Common myeloid progenitor, CD34-positive (primary cell): ENCODE measurements around the gene SMCO4.

Source experiments
- CTCF ChIA-PET: fragments of 350-600 bp; sonication (Branson Sonifier 250); formaldehyde crosslinking; loops from one replicate; lab custom pipeline; 2021; ENCODE audit warnings: antibody characterized with exemption; lab: Charles Lee
- POLR2A ChIA-PET: fragments of 350-600 bp; sonication (Branson Sonifier 250); formaldehyde crosslinking; loops from one replicate; lab custom pipeline; 2021; ENCODE audit warnings: antibody characterized with exemption; lab: Charles Lee
- DNase-seq, 3 donors: peaks; one replicate each; pipeline versions ENCODE4 v3.0.0 to v3.0.0-alpha.2; 2013
- H3K27ac ChIP-seq, 2 experiments: 1 replicate in 1 of 2; 2 replicates in 1 of 2; pipeline ENCODE4 v1.7.0; 2013; ENCODE audit warnings: inconsistent platforms in 2 of 2, low read length in 2 of 2, mild to moderate bottlenecking in 2 of 2, low read depth in 1 of 2, moderate library complexity in 1 of 2; ENCODE audit not compliant: severe bottlenecking in 2 of 2, insufficient read depth in 1 of 2, poor library complexity in 1 of 2
- H3K27me3 ChIP-seq, 5 experiments: replicated peaks in 2 of 5; 1 replicate in 3 of 5; 2 replicates in 2 of 5; pipeline versions ENCODE4 v1.6.1 to v1.7.0; 2013; ENCODE audit warnings: low read length in 4 of 5, mild to moderate bottlenecking in 2 of 5, moderate library complexity in 2 of 5, inconsistent platforms in 1 of 5; ENCODE audit not compliant: insufficient read depth in 5 of 5, control insufficient read depth in 4 of 5
- H3K36me3 ChIP-seq, 4 experiments: 1 replicate in 2 of 4; 2 replicates in 2 of 4; pipeline versions ENCODE4 v1.6.1 to v1.7.0; 2013; ENCODE audit warnings: low read length in 3 of 4, control low read depth in 1 of 4, mild to moderate bottlenecking in 1 of 4; ENCODE audit not compliant: control insufficient read depth in 4 of 4, insufficient read depth in 4 of 4
- H3K4me1 ChIP-seq, 4 experiments: 1 replicate in 3 of 4; 2 replicates in 1 of 4; pipeline versions ENCODE4 v1.6.1 to v1.7.1; 2013; ENCODE audit warnings: low read length in 3 of 4, mild to moderate bottlenecking in 3 of 4, control low read depth in 1 of 4, inconsistent platforms in 1 of 4, moderate library complexity in 1 of 4; ENCODE audit not compliant: control insufficient read depth in 4 of 4, insufficient read depth in 4 of 4; ENCODE audit errors: control extremely low read depth in 1 of 4
- H3K4me3 ChIP-seq, 7 experiments: 1 replicate in 4 of 7; 2 replicates in 3 of 7; pipeline versions ENCODE4 v1.5.1 to v1.7.0; 2013; ENCODE audit warnings: mild to moderate bottlenecking in 7 of 7, low read length in 6 of 7, moderate library complexity in 6 of 7, inconsistent platforms in 2 of 7, low read depth in 2 of 7, control low read depth in 1 of 7; ENCODE audit not compliant: insufficient read depth in 4 of 7, control insufficient read depth in 1 of 7; ENCODE audit errors: extremely low read depth in 1 of 7
- H3K9me3 ChIP-seq, 5 experiments: 1 replicate in 4 of 5; 2 replicates in 1 of 5; pipeline versions ENCODE4 v1.6.1 to v1.7.1; 2013; ENCODE audit warnings: low read length in 4 of 5, mild to moderate bottlenecking in 2 of 5, inconsistent platforms in 1 of 5, low read depth in 1 of 5, moderate library complexity in 1 of 5; ENCODE audit not compliant: control insufficient read depth in 4 of 5, insufficient read depth in 2 of 5; ENCODE audit errors: control extremely low read depth in 1 of 5
- WGBS: methylation state at CpG from one replicate; pipeline ENCODE4 v1.1.5; 2013; ENCODE audit not compliant: insufficient coverage; 5-methylcytosine and 5-hydroxymethylcytosine counted together

Gene SMCO4

GRCh38 chr11:93432247-93432646 is 110.9 kb downstream of the SMCO4 start:
- ChIA-PET CTCF (no interaction called here), POLR2A (no interaction called here)
- Histone ChIP-seq H3K27me3 (no peaks in the 10 kb centered on the region), H3K27ac (no peak overlapping the region), H3K36me3 (no peaks in the 10 kb centered on the region), H3K9me3 (no peaks in the 10 kb centered on the region), H3K4me3 (no peak overlapping the region), H3K4me1 (no peaks in the 10 kb centered on the region)
- WGBS: 82% methylated on average over 3 of the region's 3 CpGs
- no peak for DNase-seq
